Astrocyte of the spinal cord (primary cell): ENCODE measurements around the gene OTOL1.
A peak's percentile ranks its signal among the peaks of the same experiment; 100 is the strongest.

ENCODE experiments used
- DNase-seq: peaks from one replicate; pipeline ENCODE4 v3.0.0; 2011; ENCODE audit warnings: low read depth, low spot score
- H3K4me3 ChIP-seq: 2 replicates; pipeline ENCODE4 v1.5.1; 2011; ENCODE audit warnings: low read depth, mild to moderate bottlenecking, low read length, moderate library complexity
- CTCF ChIP-seq: IDR thresholded peaks from 2 replicates; pipeline ENCODE4 v1.5.1; 2012; ENCODE audit warnings: low read depth, mild to moderate bottlenecking, low read length, inconsistent platforms
- in situ Hi-C: cut with HindIII; loops from 2 replicates; pipeline ENCODE4 v1.10.0; 2017; ENCODE audit warnings: low sequenced_read_pairs

Gene OTOL1

GRCh38 chr3:161531930-161532329 lies 35.3 kb downstream of the OTOL1 start:
- no peak overlapping the region for H3K4me3 ChIP-seq
- no peak for TF ChIP-seq CTCF
- DNase-seq = no peak
- in situ Hi-C loops = no loop called here

- no peak for DNase-seq
- H3K4me3 ChIP-seq = no peak overlapping the region
Measured at GRCh38 chr3:161540594-161540993, 44.0 kb downstream of the OTOL1 start.

GRCh38 chr3:161545824-161546223 lies 49.2 kb downstream of the OTOL1 start:
- DNase-seq = no peak
- H3K4me3 ChIP-seq = no peak overlapping the region
- in situ Hi-C loops = no loop called here
- no peak for TF ChIP-seq CTCF

More at GRCh38 chr3:161540594-161540993, 44.0 kb downstream of the OTOL1 start:
- no peak for TF ChIP-seq CTCF
- in situ Hi-C loops = no loop called here

- DNase-seq = peak; percentile 26
- in situ Hi-C loops = no loop called here
- H3K4me3 ChIP-seq = no peak overlapping the region
- TF ChIP-seq CTCF = no peak
Measured at GRCh38 chr3:161548301-161548700, 51.7 kb downstream of the OTOL1 start.

- no peak for DNase-seq
- in situ Hi-C loops = no loop called here
- no peak overlapping the region for H3K4me3 ChIP-seq
- TF ChIP-seq CTCF = no peak
Measured at GRCh38 chr3:161549261-161549660, 52.7 kb downstream of the OTOL1 start.

GRCh38 chr3:161550491-161551195 lies 54.0 kb downstream of the OTOL1 start:
- TF ChIP-seq CTCF = no peak
- in situ Hi-C loops = no loop called here
- no peak for DNase-seq
- no peak overlapping the region for H3K4me3 ChIP-seq
